GM12878 (cell line): Measurements from ENCODE around the gene STAT5B. TPM values are rescaled to one million over a fixed set of nuclear protein-coding genes. Genes with fewer than 3 reads are reported as not detected.

Experiments
- ATAC-seq: fragments of 200-7000 bp; cut with Tn5 transposase; 3 replicates; pipeline ENCODE4 v1.9.1; 2020; ENCODE audit warnings: mild to moderate bottlenecking, moderate library complexity
- BruUV-seq: library from RNA; stranded (reverse); fragments of 400-500 nt; replicated peaks from 2 replicates; lab custom pipeline; 2021; lab: Mats Ljungman, UMichigan
- CTCF ChIA-PET: fragments of 300-600 bp; sonication (Branson Sonifier 250); formaldehyde crosslinking; extraction: SDS; loops from one replicate; lab custom pipeline; 2021; ENCODE audit warnings: inconsistent platforms; lab: Yijun Ruan, JAX
- POLR2A ChIA-PET: fragments of 350-600 bp; formaldehyde crosslinking; extraction: SDS; loops from one replicate; lab custom pipeline; 2021; ENCODE audit warnings: inconsistent platforms; lab: Charles Lee
- RAD21 ChIA-PET: fragments of 300-600 bp; sonication (Branson Sonifier 250); formaldehyde crosslinking; loops from one replicate; lab custom pipeline; 2023; ENCODE audit warnings: antibody characterized with exemption; ENCODE audit not compliant: unreplicated experiment; lab: Charles Lee
- SMC1A ChIA-PET: fragments of 300-600 bp; sonication (Branson Sonifier 250); formaldehyde crosslinking; loops from one replicate; lab custom pipeline; 2023; ENCODE audit not compliant: unreplicated experiment, uncharacterized antibody; lab: Charles Lee
- DNase-seq: peaks from one replicate; pipeline ENCODE4 v3.0.0-alpha.2; 2011; ENCODE audit warnings: low read depth, low spot score
- FAIRE-seq: peaks from 3 replicates; lab custom pipeline; 2011; peaks lifted over from hg19 to GRCh38; lab: Jason Lieb, UNC
- H2AFZ ChIP-seq: 2 replicates; pipeline ENCODE4 v1.6.0; 2011; ENCODE audit warnings: low read depth, low read length, control low read depth; ENCODE audit not compliant: control insufficient read depth
- H3K27ac ChIP-seq: 2 replicates; pipeline ENCODE4 v1.5.1; 2011; ENCODE audit warnings: control low read depth; ENCODE audit not compliant: control insufficient read depth, insufficient read depth
- H3K27me3 ChIP-seq, 2 experiments: replicated peaks in 1 of 2; 2 replicates each; pipeline versions ENCODE4 v1.6.0 to v1.6.1; 2011; ENCODE audit warnings: low read length in 1 of 2; ENCODE audit not compliant: control insufficient read depth in 2 of 2, insufficient read depth in 2 of 2
- H3K36me3 ChIP-seq, 2 experiments: 2 replicates each; pipeline ENCODE4 v1.5.1; 2011; ENCODE audit warnings: low read length in 1 of 2; ENCODE audit not compliant: control insufficient read depth in 2 of 2, insufficient read depth in 2 of 2
- H3K4me1 ChIP-seq: 2 replicates; pipeline ENCODE4 v1.6.1; 2011; ENCODE audit warnings: mild to moderate bottlenecking, low read length, moderate library complexity, mixed read lengths; ENCODE audit not compliant: control insufficient read depth, insufficient read depth
- H3K4me2 ChIP-seq: 2 replicates; pipeline ENCODE4 v1.6.0; 2011; ENCODE audit warnings: control low read depth; ENCODE audit not compliant: control insufficient read depth, insufficient read depth
- H3K4me3 ChIP-seq: fragments of 200-600 bp; sonication (generic); 2 replicates; pipeline ENCODE4 v1.5.1; 2016
- H3K79me2 ChIP-seq: 2 replicates; pipeline ENCODE4 v1.6.0; 2011; ENCODE audit warnings: low read length; ENCODE audit not compliant: control insufficient read depth, insufficient read depth
- H3K9ac ChIP-seq: 2 replicates; pipeline ENCODE4 v1.8.0; 2011; ENCODE audit warnings: low read length, control low read depth, mixed read lengths; ENCODE audit not compliant: control insufficient read depth, insufficient read depth
- H3K9me3 ChIP-seq: replicated peaks from 3 replicates; pipeline ENCODE4 v1.5.1; 2011; ENCODE audit warnings: mild to moderate bottlenecking, low read length; ENCODE audit not compliant: control insufficient read depth, insufficient read depth
- H4K20me1 ChIP-seq: 2 replicates; pipeline ENCODE4 v1.6.0; 2011; ENCODE audit not compliant: control insufficient read depth, insufficient read depth
- BHLHE40 ChIP-seq, 2 experiments: fragments of 450-650 bp in 1 of 2; IDR thresholded peaks; 2 replicates each; pipeline ENCODE4 v1.6.1; 2011 to 2017; ENCODE audit warnings: low read depth in 2 of 2, borderline replicate concordance in 1 of 2, improper control_type of control experiment in 1 of 2, low read length in 1 of 2, mild to moderate bottlenecking in 1 of 2
- CBX5 ChIP-seq: sonication (generic); IDR thresholded peaks from 2 replicates; pipeline ENCODE4 v1.6.1; 2016; ENCODE audit warnings: low read depth, moderate library complexity, mild to moderate bottlenecking, inconsistent platforms
- EED ChIP-seq: sonication (generic); IDR thresholded peaks from 2 replicates; pipeline ENCODE4 v1.6.1; 2016; ENCODE audit warnings: antibody characterized with exemption, low read depth
- ETV6 ChIP-seq, 2 experiments: fragments of 450-650 bp in 1 of 2; IDR thresholded peaks in 1 of 2; conservative IDR thresholded peaks in 1 of 2; 2 replicates each; pipeline ENCODE4 v1.6.1; 2014; ENCODE audit warnings: antibody characterized with exemption in 1 of 2, borderline replicate concordance in 1 of 2, low read depth in 1 of 2, mild to moderate bottlenecking in 1 of 2, moderate library complexity in 1 of 2
- GABPA ChIP-seq: IDR thresholded peaks from 2 replicates; pipeline ENCODE4 v1.6.1; 2014; ENCODE audit warnings: antibody characterized with exemption, low read depth, mild to moderate bottlenecking, inconsistent platforms
- HDAC2 ChIP-seq: fragments of 200-600 bp; sonication (generic); IDR thresholded peaks from 2 replicates; pipeline ENCODE4 v1.6.1; 2017
- IKZF2 ChIP-seq, 2 experiments: fragments of 450-650 bp; IDR thresholded peaks; 2 replicates each; pipeline ENCODE4 v1.6.1; 2017; ENCODE audit warnings: mild to moderate bottlenecking in 2 of 2, moderate library complexity in 2 of 2
- MTA2 ChIP-seq: fragments of 450-650 bp; IDR thresholded peaks from 2 replicates; pipeline ENCODE4 v1.6.1; 2016; ENCODE audit warnings: low read depth, mild to moderate bottlenecking, moderate library complexity
- NFIC ChIP-seq: IDR thresholded peaks from 2 replicates; pipeline ENCODE4 v1.6.1; 2012; ENCODE audit warnings: low read depth, mild to moderate bottlenecking, inconsistent platforms, low read length, moderate library complexity
- NFXL1 ChIP-seq: fragments of 450-650 bp; IDR thresholded peaks from 2 replicates; pipeline ENCODE4 v1.6.1; 2017; ENCODE audit warnings: antibody characterized with exemption, mild to moderate bottlenecking, borderline replicate concordance
- NFYA ChIP-seq: IDR thresholded peaks from 2 replicates; pipeline ENCODE4 v1.6.1; 2011; ENCODE audit warnings: low read depth, mild to moderate bottlenecking, low read length, improper control_type of control experiment, borderline replicate concordance
- NR2C1 ChIP-seq: fragments of 450-650 bp; IDR thresholded peaks from 2 replicates; pipeline ENCODE4 v1.6.1; 2017; ENCODE audit warnings: antibody characterized with exemption, mild to moderate bottlenecking, moderate library complexity
- POLR2A ChIP-seq: IDR thresholded peaks from 2 replicates; pipeline ENCODE4 v1.6.1; 2011; ENCODE audit warnings: low read depth, mild to moderate bottlenecking, low read length
- RELA ChIP-seq: fragments of 450-650 bp; IDR thresholded peaks from 2 replicates; pipeline ENCODE4 v1.8.0; 2014; ENCODE audit warnings: borderline replicate concordance; ENCODE audit not compliant: partially characterized antibody
- RFX5 ChIP-seq: IDR thresholded peaks from 2 replicates; pipeline ENCODE4 v1.6.1; 2011; ENCODE audit warnings: low read depth, low read length, improper control_type of control experiment
- SMC3 ChIP-seq: IDR thresholded peaks from 2 replicates; pipeline ENCODE4 v1.6.1; 2011; ENCODE audit warnings: low read length, improper control_type of control experiment, borderline replicate concordance
- SPI1 ChIP-seq: IDR thresholded peaks from 2 replicates; pipeline ENCODE4 v1.6.1; 2011; ENCODE audit warnings: low read depth, mild to moderate bottlenecking, low read length, moderate library complexity, borderline replicate concordance; ENCODE audit not compliant: insufficient read depth
- SREBF2 ChIP-seq: IDR thresholded peaks from 2 replicates; pipeline ENCODE4 v1.6.1; 2012; ENCODE audit warnings: mild to moderate bottlenecking, low read length
- SUZ12 ChIP-seq: fragments of 200-600 bp; sonication (generic); IDR thresholded peaks from one replicate; pipeline ENCODE4 v1.6.1; 2018; ENCODE audit warnings: antibody characterized with exemption, mild to moderate bottlenecking; ENCODE audit not compliant: unreplicated experiment
- TBL1XR1 ChIP-seq: IDR thresholded peaks from 2 replicates; pipeline ENCODE4 v1.6.1; 2012; ENCODE audit warnings: low read depth, low read length, improper control_type of control experiment
- TCF12 ChIP-seq: IDR thresholded peaks from 2 replicates; pipeline ENCODE4 v1.6.1; 2011; ENCODE audit warnings: low read depth, mild to moderate bottlenecking, low read length
- YY1 ChIP-seq: IDR thresholded peaks from 2 replicates; pipeline ENCODE4 v1.6.1; 2011; ENCODE audit warnings: low read depth, mild to moderate bottlenecking, low read length
- ZNF384 ChIP-seq: IDR thresholded peaks from 2 replicates; pipeline ENCODE4 v1.6.1; 2012; ENCODE audit warnings: low read depth, mild to moderate bottlenecking, low read length, improper control_type of control experiment, borderline replicate concordance
- WGBS: methylation state at CpG from one replicate; pipeline ENCODE4 v1.1.6; 2016; ENCODE audit warnings: low lambda C conversion rate; ENCODE audit not compliant: insufficient replicate concordance, insufficient coverage; ENCODE audit errors: missing lambda C conversion rate; 5-methylcytosine and 5-hydroxymethylcytosine counted together
- in situ Hi-C: fragments of 300-500 bp; cut with MboI; formaldehyde crosslinking; loops from 9 replicates; pipeline ENCODE4 v1.14.3; 2018; ENCODE audit warnings: mixed read lengths
- intact Hi-C: fragments of 100-400 bp; cut with micrococcal nuclease; formaldehyde crosslinking; loops from one replicate; pipeline ENCODE4 v1.14.2; 2022; ENCODE audit not compliant: unreplicated experiment
- polyA plus RNA-seq, 11 experiments: library from polyadenylated mRNA; depleted of rRNA in 4 of 11; unstranded in 6 of 11; stranded (reverse) in 5 of 11; fragments of >200 nt; fragmentation: Nextera tagmentation in 4 of 11; fragmentation: Illumina TruSeq in 1 of 11; extraction: Ambion mirVana in 4 of 11; extraction: Trizol in 1 of 11; gene quantifications; 1 replicate in 1 of 11; 2 replicates in 10 of 11; pipeline versions ENCODE4 v1.2.1 to v1.2.3, GENCODE V29; 2011 to 2016; ENCODE audit warnings: inconsistent platforms in 2 of 11, missing spikeins in 2 of 11, low read depth in 1 of 11
- total RNA-seq, 4 experiments: library from RNA; depleted of rRNA in 3 of 4; stranded (reverse); fragments of >200 nt in 3 of 4; fragmentation: Illumina TruSeq in 1 of 4; extraction: Trizol in 1 of 4; gene quantifications; 2 replicates each; pipeline versions ENCODE4 v1.2.1 to v1.2.3, GENCODE V29; 2013 to 2021
- TF ChIP-seq, protein P1 (sequence below): IDR thresholded peaks from 2 replicates; pipeline ENCODE4 v1.6.1; 2011; ENCODE audit warnings: borderline replicate concordance, low read depth, mild to moderate bottlenecking, moderate library complexity, mixed read lengths, low read length; ENCODE audit not compliant: insufficient read depth; ENCODE audit errors: extremely low read length

Gene STAT5B
- total and polyA plus RNA-seq, 10 of the 15 experiments (the other 5 are each of a cell fraction or from before 2014, with no cell fraction given): 11.0 to 69.6 (median 46.7) TPM

- FAIRE-seq (no peak), DNase-seq (no peak), ATAC-seq (peak; percentile 55)
- H3K4me2 ChIP-seq: peak overlapping the region; percentile 88
- WGBS: 5% methylated on average over 40 of the region's 44 CpGs
- ChIA-PET SMC1A (interaction anchor here (0.7 to 2.9 kb wide), 9 partner anchors 18 to 243 kb away, joined by 3 to 15 read pairs (median 3); no protein-coding TSS in a partner anchor), POLR2A (interaction anchor here (0.5 to 3.1 kb wide), 11 partner anchors 11 to 274 kb away, joined by 3 to 9 read pairs (median 4); partner anchors contain the start of genes GHDC and STAT5B), RAD21 (interaction anchor here (0.6 to 4.1 kb wide), 13 partner anchors 12 to 441 kb away, joined by 3 to 21 read pairs (median 4); partner anchors contain the start of genes GHDC, KCNH4 and STAT3), CTCF (interaction anchor here (0.6 to 2.1 kb wide), 6 partner anchors 23 to 134 kb away, joined by 3 to 14 read pairs (median 6); partner anchors contain the start of gene STAT3)
- H4K20me1 ChIP-seq: no peaks in the 10 kb centered on the region
- H2AFZ ChIP-seq: peak overlapping the region; percentile 61
- in situ Hi-C loops: no loop called here
- peaks cover 23% of the 10 kb centered on the region for H3K4me1 ChIP-seq
- peak overlapping the region; percentile 79 for H3K27ac ChIP-seq
- H3K36me3 ChIP-seq: peaks cover 0 to 8% of the 10 kb centered on the region in 2 experiments; a peak in 1 of 4 replicates
- H3K4me3 ChIP-seq: peak overlapping the region; percentile 91
- peaks cover 38% of the 10 kb centered on the region for H3K79me2 ChIP-seq
- peak overlapping the region; percentile 90 for H3K9ac ChIP-seq
- intact Hi-C loops: loop anchor here (5.0 kb wide), 1 partner anchor 107 kb away; the partner anchor contains the start of gene KCNH4
- no peaks in the 10 kb centered on the region for H3K9me3 ChIP-seq
- BruUV-seq: no TSS peak
- H3K27me3 ChIP-seq: no peaks in the 10 kb centered on the region
- no peak for TF ChIP-seq SREBF2
- TF ChIP-seq SUZ12: no peak
- no peak for TF ChIP-seq RFX5
- no peak for TF ChIP-seq RELA
- TF ChIP-seq MTA2: 0 out of 2 replicates have a peak, but pooled peaks have one; percentile 18
- TF ChIP-seq SMC3: no peak
- no peak for TF ChIP-seq ZNF384
- TF ChIP-seq NFIC: no peak
- peak; percentile 44; the same call in 1 of the 2 replicates for TF ChIP-seq YY1
- peak in 1 of 2 experiments; percentile 51; a peak in 2 of 4 replicates for TF ChIP-seq BHLHE40 (IDR thresholded peaks at IDR 0.05; ENCODE audit: borderline replicate concordance in 1 of 2, low read depth in 2 of 2, low read length in 1 of 2)
- TF ChIP-seq TCF12: 0 out of 2 replicates have a peak, but pooled peaks have one; percentile 12
- TF ChIP-seq NR2C1: no peak
- no peak for TF ChIP-seq ETV6 (conservative IDR thresholded peaks at IDR 0.05 in 1 of 2, IDR thresholded peaks at IDR 0.05 in 1 of 2; ENCODE audit: borderline replicate concordance in 1 of 2, low read depth in 1 of 2)
- TF ChIP-seq POLR2A: peak; percentile 40; the same call in 1 of the 2 replicates
- no peak for TF ChIP-seq SPI1
- TF ChIP-seq NFYA: no peak
- TF ChIP-seq, protein P1, sequence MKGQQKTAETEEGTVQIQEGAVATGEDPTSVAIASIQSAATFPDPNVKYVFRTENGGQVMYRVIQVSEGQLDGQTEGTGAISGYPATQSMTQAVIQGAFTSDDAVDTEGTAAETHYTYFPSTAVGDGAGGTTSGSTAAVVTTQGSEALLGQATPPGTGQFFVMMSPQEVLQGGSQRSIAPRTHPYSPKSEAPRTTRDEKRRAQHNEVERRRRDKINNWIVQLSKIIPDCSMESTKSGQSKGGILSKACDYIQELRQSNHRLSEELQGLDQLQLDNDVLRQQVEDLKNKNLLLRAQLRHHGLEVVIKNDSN: peak; percentile 50
- no peak for TF ChIP-seq TBL1XR1
- no peak for TF ChIP-seq GABPA
- TF ChIP-seq CBX5: no peak
- 0 out of 4 replicates have a peak, but pooled peaks of 1 of the 2 experiments have one; percentile 16 for TF ChIP-seq IKZF2 (IDR thresholded peaks at IDR 0.05)
- 0 out of 2 replicates have a peak, but pooled peaks have one; percentile 15 for TF ChIP-seq EED
- no peak for TF ChIP-seq HDAC2
- TF ChIP-seq NFXL1: no peak
Measured at GRCh38 chr17:42288803-42289610, 12.8 kb upstream of the STAT5B start.
